BLaER1 (cell line): ENCODE data around the gene PIK3CB.

ENCODE experiments used
- H3K27ac ChIP-seq: shearing (Covaris generic); formaldehyde crosslinking; 2 replicates; pipeline ENCODE4 v1.8.1; 2022
- H3K27me3 ChIP-seq: shearing (Covaris generic); formaldehyde crosslinking; 2 replicates; pipeline ENCODE4 v1.8.1; 2022
- H3K36me3 ChIP-seq: shearing (Covaris generic); formaldehyde crosslinking; 2 replicates; pipeline ENCODE4 v1.8.1; 2022
- H3K4me1 ChIP-seq: shearing (Covaris generic); formaldehyde crosslinking; 2 replicates; pipeline ENCODE4 v1.8.1; 2022
- H3K4me2 ChIP-seq: shearing (Covaris generic); formaldehyde crosslinking; 2 replicates; pipeline ENCODE4 v1.8.1; 2022
- H3K4me3 ChIP-seq: shearing (Covaris generic); formaldehyde crosslinking; 2 replicates; pipeline ENCODE4 v1.8.1; 2022
- H3K9ac ChIP-seq: shearing (Covaris generic); formaldehyde crosslinking; 2 replicates; pipeline ENCODE4 v1.8.1; 2022
- H3K9me3 ChIP-seq: shearing (Covaris generic); formaldehyde crosslinking; 2 replicates; pipeline ENCODE4 v1.8.1; 2022
- H4K20me1 ChIP-seq: shearing (Covaris generic); formaldehyde crosslinking; 2 replicates; pipeline ENCODE4 v1.8.1; 2022
- Cebpa-rat ChIP-seq: shearing (Covaris generic); IDR thresholded peaks from 2 replicates; pipeline ENCODE4 v1.8.1; 2022

PIK3CB gene

GRCh38 chr3:138834596-138835396 lies at the start of gene PIK3CB:
TSS of gene PIK3CB (minus strand) at chr3:138834928. CDS start at chr3:138759343, 75,585 bp downstream.
- H3K4me2 ChIP-seq, result peak within 1 kb of the TSS; percentile 94
- peaks cover 19% of the 10 kb centered on the region for H3K4me1 ChIP-seq
- no peak for TF ChIP-seq Cebpa-rat
- peaks cover 18% of the 10 kb centered on the region; the same call in 1 of the 2 replicates for H4K20me1 ChIP-seq
- peaks cover 24% of the 10 kb centered on the region for H3K36me3 ChIP-seq
- H3K9me3 ChIP-seq, result peaks cover 28% of the 10 kb centered on the region
- peak within 1 kb of the TSS; percentile 95 for H3K27ac ChIP-seq
- H3K4me3 ChIP-seq, result peak within 1 kb of the TSS; percentile 99
- no peaks in the 10 kb centered on the region for H3K27me3 ChIP-seq
- H3K9ac ChIP-seq, result peak within 1 kb of the TSS; percentile 93

GRCh38 chr3:138881233-138881632 lies 46.5 kb upstream of the PIK3CB start:
- no peak for TF ChIP-seq Cebpa-rat
- Histone ChIP-seq H3K4me2 (no peak overlapping the region), H4K20me1 (no peaks in the 10 kb centered on the region), H3K9me3 (peaks cover 3% of the 10 kb centered on the region), H3K36me3 (no peaks in the 10 kb centered on the region), H3K27me3 (no peaks in the 10 kb centered on the region), H3K4me3 (no peak overlapping the region), H3K9ac (no peak overlapping the region), H3K27ac (no peak overlapping the region), H3K4me1 (no peaks in the 10 kb centered on the region)

- H3K4me3 ChIP-seq, result no peak overlapping the region
- no peaks in the 10 kb centered on the region for H3K4me1 ChIP-seq
- no peaks in the 10 kb centered on the region for H4K20me1 ChIP-seq
- peaks cover 16% of the 10 kb centered on the region for H3K9me3 ChIP-seq
- TF ChIP-seq Cebpa-rat, result no peak
- no peak overlapping the region for H3K27ac ChIP-seq
- no peak overlapping the region for H3K9ac ChIP-seq
- H3K4me2 ChIP-seq, result no peak overlapping the region
- H3K27me3 ChIP-seq, result no peaks in the 10 kb centered on the region
- H3K36me3 ChIP-seq, result no peaks in the 10 kb centered on the region
These were observed 45.0 kb upstream of the PIK3CB start for GRCh38 chr3:138879541-138880380.

GRCh38 chr3:138877226-138877625 lies 42.5 kb upstream of the PIK3CB start:
- H3K4me3 ChIP-seq, result no peak overlapping the region
- no peaks in the 10 kb centered on the region for H3K4me1 ChIP-seq
- peaks cover 27% of the 10 kb centered on the region for H3K9me3 ChIP-seq
- no peak for TF ChIP-seq Cebpa-rat
- H3K27me3 ChIP-seq, result no peaks in the 10 kb centered on the region
- no peak overlapping the region for H3K9ac ChIP-seq
- no peaks in the 10 kb centered on the region for H4K20me1 ChIP-seq
- no peak overlapping the region for H3K27ac ChIP-seq
- no peaks in the 10 kb centered on the region for H3K36me3 ChIP-seq
- no peak overlapping the region for H3K4me2 ChIP-seq

GRCh38 chr3:138875754-138876664 lies 41.3 kb upstream of the PIK3CB start:
- H3K9ac ChIP-seq, result no peak overlapping the region
- no peaks in the 10 kb centered on the region for H4K20me1 ChIP-seq
- H3K27ac ChIP-seq, result no peak overlapping the region
- H3K4me1 ChIP-seq, result no peaks in the 10 kb centered on the region
- TF ChIP-seq Cebpa-rat, result no peak
- no peak overlapping the region for H3K4me3 ChIP-seq
- peaks cover 27% of the 10 kb centered on the region for H3K9me3 ChIP-seq
- H3K36me3 ChIP-seq, result no peaks in the 10 kb centered on the region
- H3K4me2 ChIP-seq, result no peak overlapping the region
- H3K27me3 ChIP-seq, result no peaks in the 10 kb centered on the region

GRCh38 chr3:138875096-138875753 lies 40.5 kb upstream of the PIK3CB start:
- no peaks in the 10 kb centered on the region for H4K20me1 ChIP-seq
- no peak overlapping the region for H3K4me2 ChIP-seq
- no peaks in the 10 kb centered on the region for H3K4me1 ChIP-seq
- H3K27me3 ChIP-seq, result no peaks in the 10 kb centered on the region
- no peaks in the 10 kb centered on the region for H3K36me3 ChIP-seq
- no peak overlapping the region for H3K27ac ChIP-seq
- H3K4me3 ChIP-seq, result no peak overlapping the region
- peaks cover 27% of the 10 kb centered on the region for H3K9me3 ChIP-seq
- TF ChIP-seq Cebpa-rat, result no peak
- H3K9ac ChIP-seq, result no peak overlapping the region

GRCh38 chr3:138873471-138874278 lies 38.9 kb upstream of the PIK3CB start:
- no peak for TF ChIP-seq Cebpa-rat
- H3K27ac ChIP-seq, result no peak overlapping the region
- H4K20me1 ChIP-seq, result no peaks in the 10 kb centered on the region
- H3K4me2 ChIP-seq, result no peak overlapping the region
- no peaks in the 10 kb centered on the region for H3K36me3 ChIP-seq
- H3K4me3 ChIP-seq, result no peak overlapping the region
- H3K27me3 ChIP-seq, result no peaks in the 10 kb centered on the region
- H3K4me1 ChIP-seq, result no peaks in the 10 kb centered on the region
- no peak overlapping the region for H3K9ac ChIP-seq
- peaks cover 27% of the 10 kb centered on the region for H3K9me3 ChIP-seq

- TF ChIP-seq Cebpa-rat, result no peak
These were observed 37.9 kb upstream of the PIK3CB start for GRCh38 chr3:138872632-138873031.

More at GRCh38 chr3:138872632-138873031, 37.9 kb upstream of the PIK3CB start:
- Histone ChIP-seq H3K36me3 (no peaks in the 10 kb centered on the region), H3K4me2 (no peak overlapping the region), H3K4me3 (no peak overlapping the region), H4K20me1 (no peaks in the 10 kb centered on the region), H3K4me1 (no peaks in the 10 kb centered on the region), H3K9me3 (peaks cover 27% of the 10 kb centered on the region), H3K9ac (no peak overlapping the region), H3K27ac (no peak overlapping the region), H3K27me3 (no peaks in the 10 kb centered on the region)
